ENCODE data around the gene BCL11A. TPM values are rescaled to one million over a fixed set of nuclear protein-coding genes. Genes with fewer than 3 reads are reported as not detected.

The BCL11A gene
- total RNA-seq, 2 donors from 2014 or later: 2.5 to 9.2 TPM

DNA sequence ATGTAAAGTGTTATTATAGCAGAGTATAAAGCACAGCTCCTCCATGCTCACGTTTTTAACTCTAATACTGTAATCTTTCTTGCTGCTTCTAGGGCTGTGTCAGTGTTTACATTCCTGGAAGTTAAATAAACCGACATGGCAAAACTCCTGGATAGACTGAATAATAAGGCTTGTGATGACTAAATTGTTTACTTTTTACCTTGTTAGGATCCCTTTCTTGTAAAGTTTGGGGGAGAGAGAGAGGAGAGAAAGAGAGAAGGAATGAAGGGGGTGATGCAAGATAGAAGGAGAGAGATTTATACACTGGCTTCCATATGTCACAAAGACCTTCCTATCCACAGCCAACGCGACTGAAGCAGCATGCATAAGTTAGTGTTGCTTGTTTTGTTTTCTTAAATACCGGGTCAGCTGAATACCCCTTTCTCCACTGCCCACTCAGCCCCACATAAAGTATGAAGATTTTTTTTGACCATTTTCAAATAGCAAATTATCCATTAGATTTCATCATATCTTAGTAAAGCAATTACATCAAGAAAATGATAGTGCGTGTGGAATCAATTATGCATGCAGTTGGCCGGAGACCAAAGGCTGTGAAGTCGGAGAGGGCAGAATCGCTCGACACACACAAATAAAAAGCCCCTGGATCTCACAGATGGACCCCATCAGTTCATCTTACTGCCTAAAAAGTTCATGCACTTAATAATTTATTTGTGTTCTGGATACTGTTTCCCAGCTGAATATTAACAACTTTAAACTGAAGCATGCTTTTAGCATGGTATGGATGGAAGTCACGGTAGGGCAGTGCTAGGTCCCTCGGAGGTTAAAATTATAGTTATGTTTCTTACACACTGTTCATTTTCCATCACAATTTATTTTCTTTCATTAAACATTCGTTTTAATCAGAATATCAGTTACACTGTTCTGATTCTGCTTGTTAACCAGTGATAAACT lies 20.1 kb downstream of the BCL11A start:
- Mint-ChIP-seq H3K36me3 (ENCODE audit: low read depth) (peaks cover 3% of the 10 kb centered on the region), H3K4me3 (no peak overlapping the region), H3K27me3 (peaks cover 86% of the 10 kb centered on the region), H3K27ac (no peak overlapping the region), H3K4me1 (peaks cover 2% of the 10 kb centered on the region)
- H3K9me3 ChIP-seq (ENCODE audit: control insufficient read depth, low read length, poor library complexity, severe bottlenecking): no peaks in the 10 kb centered on the region
- DNase-seq (no peak), ATAC-seq (no peak)

DNA sequence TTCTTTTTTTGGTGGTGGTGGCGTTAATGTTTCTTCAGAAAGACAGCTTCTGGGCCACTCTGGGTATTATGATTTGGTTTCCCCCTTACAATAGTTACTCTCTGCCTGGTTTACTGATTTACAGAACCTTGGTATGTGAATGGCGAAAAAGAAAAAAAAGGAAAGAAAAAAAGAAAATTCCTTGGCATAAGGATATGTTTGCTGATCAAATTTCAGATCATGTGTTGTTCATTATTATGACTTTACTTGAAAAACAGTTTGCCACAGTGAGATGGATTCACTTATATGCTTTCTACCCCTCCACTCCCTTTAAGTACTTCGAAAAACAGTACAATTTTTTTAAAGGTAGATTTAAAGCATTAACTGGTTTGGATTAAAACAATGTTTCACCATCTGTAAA lies 21.0 kb downstream of the BCL11A start:
- Mint-ChIP-seq H3K4me3 (no peak overlapping the region), H3K27ac (no peak overlapping the region), H3K36me3 (ENCODE audit: low read depth) (peaks cover 3% of the 10 kb centered on the region), H3K4me1 (peaks cover 2% of the 10 kb centered on the region), H3K27me3 (peaks cover 86% of the 10 kb centered on the region)
- ATAC-seq: no peak
- no peaks in the 10 kb centered on the region for H3K9me3 ChIP-seq (ENCODE audit: control insufficient read depth, low read length, poor library complexity, severe bottlenecking)
- no peak for DNase-seq

DNA sequence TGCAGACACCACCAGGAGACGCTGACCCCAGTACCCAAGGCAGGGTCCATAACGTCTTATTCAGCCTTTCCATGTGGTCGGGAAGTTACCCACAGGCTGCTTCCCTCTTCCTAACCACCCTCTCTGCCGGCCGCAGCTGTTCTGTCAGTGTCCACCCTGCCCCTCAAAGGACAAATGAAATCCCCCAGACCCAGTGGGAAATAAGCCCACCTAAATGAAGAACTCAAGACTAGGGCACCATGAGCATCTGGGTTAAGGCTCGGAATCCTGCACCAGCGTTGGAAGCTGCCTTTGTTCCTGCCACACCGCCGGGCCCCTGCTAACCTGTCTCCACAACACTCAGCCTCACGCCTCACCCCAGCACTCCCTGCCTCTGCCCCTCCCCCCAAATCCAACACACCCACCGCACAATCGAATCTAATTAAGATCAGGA lies 21.7 kb downstream of the BCL11A start:
- Mint-ChIP-seq H3K27me3 (peaks cover 93% of the 10 kb centered on the region), H3K4me1 (peaks cover 2% of the 10 kb centered on the region), H3K27ac (no peak overlapping the region), H3K4me3 (no peak overlapping the region), H3K36me3 (ENCODE audit: low read depth) (peaks cover 3% of the 10 kb centered on the region)
- DNase-seq: no peak
- no peak for ATAC-seq
- no peaks in the 10 kb centered on the region for H3K9me3 ChIP-seq (ENCODE audit: control insufficient read depth, low read length, poor library complexity, severe bottlenecking)

DNA sequence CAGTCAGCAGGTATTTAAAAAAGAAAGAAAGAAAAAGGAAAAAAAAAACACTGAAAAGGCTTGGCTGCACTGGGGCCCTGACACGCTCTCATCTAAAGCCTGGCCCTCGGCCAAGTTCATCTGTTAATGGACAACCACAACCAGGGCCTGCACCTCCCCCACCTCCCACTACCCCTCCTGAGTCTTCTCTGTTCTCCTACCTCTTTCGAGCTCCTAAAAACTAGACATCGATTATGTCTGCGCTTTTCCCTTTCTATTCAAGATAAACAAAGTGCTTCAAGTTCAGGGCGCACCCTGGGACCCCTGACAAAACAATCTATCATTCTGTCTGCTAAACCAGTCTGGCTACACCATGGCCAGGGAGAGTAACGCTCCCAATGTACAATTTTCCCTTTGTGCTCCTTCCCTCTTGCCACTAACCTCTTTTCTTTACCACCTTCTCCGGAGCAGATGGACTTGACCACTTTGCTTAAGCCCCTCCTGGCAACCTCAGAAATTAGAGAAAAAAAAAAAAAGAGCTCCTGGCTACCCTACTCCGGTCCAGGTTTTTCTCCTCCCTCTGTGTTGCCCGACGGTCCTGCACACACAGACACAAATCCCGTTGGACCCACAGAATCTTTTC lies 22.7 kb downstream of the BCL11A start:
- Mint-ChIP-seq H3K4me1 (peaks cover 2% of the 10 kb centered on the region), H3K27ac (no peak overlapping the region), H3K4me3 (no peak overlapping the region), H3K27me3 (peaks cover 95% of the 10 kb centered on the region), H3K36me3 (ENCODE audit: low read depth) (peaks cover 3% of the 10 kb centered on the region)
- no peak for ATAC-seq
- DNase-seq: no peak
- H3K9me3 ChIP-seq (ENCODE audit: control insufficient read depth, low read length, poor library complexity, severe bottlenecking): no peaks in the 10 kb centered on the region

DNA sequence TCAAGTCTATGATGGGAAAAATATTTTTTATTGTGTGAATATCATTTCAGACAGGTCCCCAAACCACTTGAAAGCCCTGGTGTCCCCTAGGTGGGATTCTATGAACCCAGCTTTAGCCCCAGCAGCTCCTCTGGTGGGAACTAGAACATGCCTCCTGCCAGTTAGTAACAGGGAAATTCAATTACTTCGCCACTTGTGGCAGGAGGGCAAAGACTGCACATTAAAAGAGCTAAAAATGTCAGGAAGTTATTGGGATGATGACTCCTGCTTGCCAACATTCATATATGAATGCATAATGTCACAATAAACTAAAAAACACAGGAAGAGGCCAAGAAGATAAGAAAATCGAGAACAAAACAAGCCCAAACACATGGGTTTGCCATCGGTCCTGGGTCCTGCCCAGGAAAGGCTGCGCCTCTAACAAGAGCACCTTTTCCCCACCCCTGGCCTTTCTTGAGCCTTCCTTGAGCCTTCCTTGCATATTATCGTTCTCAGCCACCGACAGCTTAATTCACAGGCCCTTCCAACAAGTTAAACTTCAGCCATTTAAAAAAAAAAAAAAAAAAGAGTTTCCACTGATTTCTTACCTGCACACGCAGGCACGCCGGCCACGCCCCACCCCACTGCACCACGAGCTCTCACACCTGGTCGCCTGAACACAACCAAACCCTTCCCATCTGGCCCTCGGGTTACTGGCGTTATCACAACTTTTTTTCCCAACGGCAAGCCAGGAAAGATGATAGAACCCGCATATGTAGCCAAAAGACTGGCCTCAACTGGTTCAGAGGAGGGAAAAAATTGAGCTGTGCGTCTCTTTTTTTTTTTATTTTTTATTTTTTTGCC lies 23.4 kb downstream of the BCL11A start:
- no peaks in the 10 kb centered on the region for H3K9me3 ChIP-seq (ENCODE audit: control insufficient read depth, low read length, poor library complexity, severe bottlenecking)
- DNase-seq (no peak), ATAC-seq (no peak)
- peaks cover 92% of the 10 kb centered on the region for H3K27me3 Mint-ChIP-seq
- H3K36me3 Mint-ChIP-seq (ENCODE audit: low read depth): peaks cover 3% of the 10 kb centered on the region
- H3K4me1 Mint-ChIP-seq: peaks cover 2% of the 10 kb centered on the region
- H3K27ac Mint-ChIP-seq: no peak overlapping the region
- H3K4me3 Mint-ChIP-seq: no peak overlapping the region

DNA sequence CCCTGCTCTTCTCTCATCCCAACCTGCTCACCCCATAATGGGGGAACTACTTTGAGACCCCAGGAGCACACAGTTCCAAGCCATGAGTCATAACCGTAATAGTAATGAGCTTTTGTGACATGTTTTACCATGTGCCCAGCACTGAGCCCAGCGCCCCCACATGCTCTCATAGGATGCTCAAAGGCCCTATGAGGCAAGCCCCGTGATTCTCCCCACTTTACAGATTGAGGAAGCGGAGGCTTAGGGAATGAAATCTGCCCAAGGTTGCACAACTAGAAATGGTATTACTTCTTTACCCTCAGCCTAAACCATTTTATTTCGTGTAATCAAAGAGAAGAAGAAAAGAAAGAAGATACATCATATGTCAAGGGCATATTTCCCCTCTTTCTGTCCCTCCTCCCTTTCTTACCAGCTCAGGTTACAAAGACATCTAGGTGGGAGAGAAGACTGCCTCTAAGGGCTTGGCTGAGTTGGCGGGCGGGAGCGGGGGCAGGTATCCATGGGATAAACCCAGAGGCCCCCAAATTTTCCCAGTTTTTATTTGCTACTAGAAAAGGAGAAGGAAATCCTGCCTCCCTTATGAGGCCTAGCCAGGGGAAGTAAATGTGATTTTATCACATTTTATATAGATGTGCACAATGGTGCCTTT lies 24.2 kb downstream of the BCL11A start:
- no peaks in the 10 kb centered on the region for H3K9me3 ChIP-seq (ENCODE audit: control insufficient read depth, low read length, poor library complexity, severe bottlenecking)
- DNase-seq (no peak), ATAC-seq (no peak)
- H3K36me3 Mint-ChIP-seq (ENCODE audit: low read depth): peaks cover 3% of the 10 kb centered on the region
- H3K4me3 Mint-ChIP-seq: no peak overlapping the region
- H3K4me1 Mint-ChIP-seq: peaks cover 2% of the 10 kb centered on the region
- peaks cover 85% of the 10 kb centered on the region for H3K27me3 Mint-ChIP-seq
- H3K27ac Mint-ChIP-seq: no peak overlapping the region

DNA sequence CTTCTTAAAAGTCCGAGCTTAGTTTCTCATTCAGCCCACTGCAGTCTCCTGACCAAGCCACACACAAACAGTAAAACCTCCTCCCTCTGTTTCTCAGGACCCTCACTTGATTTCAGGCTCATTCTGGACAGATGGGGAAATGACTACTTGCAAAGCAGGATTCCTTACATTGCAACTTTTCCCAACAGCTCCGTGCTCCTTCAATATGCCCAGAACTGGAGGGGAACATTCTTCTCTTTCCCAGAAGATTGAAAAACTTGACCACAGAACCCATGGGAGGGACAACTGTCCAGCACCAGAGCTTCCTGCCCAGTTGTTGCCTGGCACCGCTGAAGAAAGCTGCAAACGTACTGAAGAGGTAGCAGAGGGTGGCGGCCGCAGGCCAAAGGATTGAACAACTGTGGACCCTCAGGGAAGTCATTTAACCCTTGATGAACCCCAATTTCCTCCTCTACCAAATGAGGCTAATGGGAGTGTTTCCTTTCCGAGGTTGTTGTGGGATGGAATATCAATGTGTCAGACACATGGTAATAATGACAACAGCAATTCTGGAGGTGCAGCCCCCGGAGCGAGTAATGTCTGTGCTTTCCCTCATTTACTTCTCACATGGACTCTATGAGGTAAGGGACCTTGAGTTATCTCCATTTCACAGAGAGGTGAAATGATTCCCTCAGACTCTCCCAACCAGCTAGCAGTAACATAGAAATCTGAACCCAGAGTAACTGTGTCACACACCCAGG lies 25.0 kb downstream of the BCL11A start:
- Mint-ChIP-seq H3K4me3 (no peak overlapping the region), H3K27me3 (peaks cover 78% of the 10 kb centered on the region), H3K27ac (no peak overlapping the region), H3K36me3 (ENCODE audit: low read depth) (peaks cover 3% of the 10 kb centered on the region), H3K4me1 (peaks cover 2% of the 10 kb centered on the region)
- no peak for ATAC-seq
- DNase-seq: no peak
- H3K9me3 ChIP-seq (ENCODE audit: control insufficient read depth, low read length, poor library complexity, severe bottlenecking): no peaks in the 10 kb centered on the region

DNA sequence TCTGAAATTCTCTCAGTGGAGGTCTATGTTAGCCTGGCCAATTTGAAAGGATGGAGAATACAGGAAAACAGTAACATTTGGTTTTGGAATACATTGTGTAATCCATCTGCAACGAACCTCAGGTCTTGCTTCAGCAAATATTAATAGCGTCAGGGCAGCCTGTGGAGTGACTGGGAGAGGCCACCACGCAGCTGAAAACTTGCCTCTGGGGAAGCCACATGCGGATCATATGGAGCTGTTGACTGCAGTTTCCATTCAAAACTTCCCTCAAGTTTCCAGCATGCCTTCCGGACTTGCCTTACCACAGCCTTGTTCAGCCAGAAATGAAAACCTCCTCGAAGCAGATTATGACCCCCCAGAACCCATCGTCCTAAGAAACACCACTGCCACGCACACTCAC lies 25.7 kb downstream of the BCL11A start:
- Mint-ChIP-seq H3K4me3 (no peak overlapping the region), H3K4me1 (peaks cover 2% of the 10 kb centered on the region), H3K36me3 (ENCODE audit: low read depth) (peaks cover 3% of the 10 kb centered on the region), H3K27ac (no peak overlapping the region), H3K27me3 (peaks cover 71% of the 10 kb centered on the region)
- DNase-seq: no peak
- H3K9me3 ChIP-seq (ENCODE audit: control insufficient read depth, low read length, poor library complexity, severe bottlenecking): no peaks in the 10 kb centered on the region
- no peak for ATAC-seq

DNA sequence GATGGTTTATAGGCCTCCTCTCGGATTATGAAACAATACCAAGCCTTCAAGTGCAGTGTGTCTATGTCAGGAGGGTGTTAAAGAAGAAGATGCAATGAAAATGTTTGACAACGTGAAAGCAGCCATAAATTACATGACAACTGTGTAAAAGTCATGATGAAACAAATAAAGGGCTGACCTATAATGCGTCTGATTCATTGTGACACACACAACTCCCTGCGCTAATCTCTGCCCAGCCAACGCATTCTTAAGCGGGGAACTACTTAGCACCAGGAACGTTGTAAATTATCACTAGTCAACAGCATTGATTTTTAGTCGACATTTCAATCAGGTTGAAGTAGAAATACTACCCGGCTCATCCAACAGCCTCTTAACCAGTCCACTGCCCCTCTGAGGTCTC lies 26.8 kb downstream of the BCL11A start:
- ATAC-seq: no peak
- no peak for DNase-seq
- Mint-ChIP-seq H3K4me1 (peaks cover 2% of the 10 kb centered on the region), H3K36me3 (ENCODE audit: low read depth) (peaks cover 5% of the 10 kb centered on the region), H3K4me3 (no peak overlapping the region), H3K27ac (no peak overlapping the region), H3K27me3 (peaks cover 71% of the 10 kb centered on the region)
- H3K9me3 ChIP-seq (ENCODE audit: control insufficient read depth, low read length, poor library complexity, severe bottlenecking): no peaks in the 10 kb centered on the region

DNA sequence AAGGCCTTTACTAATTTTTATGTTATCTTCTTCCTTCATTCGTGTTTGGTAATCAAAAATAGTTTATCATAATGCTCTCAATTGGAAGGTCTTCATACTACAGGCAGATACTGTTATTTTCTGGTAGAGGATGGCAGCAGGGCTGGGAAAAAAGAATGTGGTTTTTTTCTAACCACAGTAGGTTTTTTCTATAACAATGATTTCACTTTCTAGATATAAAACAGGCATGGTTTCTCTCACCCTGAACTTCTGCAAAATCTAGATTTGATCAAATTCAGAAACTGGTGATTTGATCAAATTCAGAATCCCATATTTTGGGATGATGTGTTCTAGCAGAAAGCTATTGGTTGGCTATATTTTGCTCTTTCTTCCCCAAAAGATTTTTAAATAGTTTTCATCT lies 27.6 kb downstream of the BCL11A start:
- H3K36me3 Mint-ChIP-seq (ENCODE audit: low read depth): peaks cover 5% of the 10 kb centered on the region
- H3K27ac Mint-ChIP-seq: no peak overlapping the region
- ATAC-seq (no peak), DNase-seq (no peak)
- no peaks in the 10 kb centered on the region for H3K9me3 ChIP-seq (ENCODE audit: control insufficient read depth, low read length, poor library complexity, severe bottlenecking)
- peaks cover 69% of the 10 kb centered on the region for H3K27me3 Mint-ChIP-seq
- no peak overlapping the region for H3K4me3 Mint-ChIP-seq
- H3K4me1 Mint-ChIP-seq: peaks cover 2% of the 10 kb centered on the region

DNA sequence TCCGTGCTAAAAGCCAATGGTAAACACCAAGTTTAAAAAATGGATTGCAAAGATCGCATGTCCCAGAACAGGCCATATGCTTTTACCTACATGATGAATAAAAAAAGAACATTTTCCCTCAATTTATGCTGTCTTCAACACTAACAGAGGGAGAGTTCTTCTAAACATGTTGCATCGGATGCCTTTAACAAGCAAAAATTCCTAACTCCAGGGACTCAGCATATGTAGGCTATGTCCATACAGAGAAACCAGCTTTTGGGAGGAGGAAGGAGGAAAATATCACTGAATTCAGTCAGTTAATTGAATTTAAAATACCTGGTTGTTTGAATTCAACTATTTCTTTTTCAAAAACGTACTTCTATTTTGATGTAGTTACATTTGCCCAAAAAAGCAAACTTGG lies 28.6 kb downstream of the BCL11A start:
- no peak for DNase-seq
- peaks cover 2% of the 10 kb centered on the region for H3K36me3 Mint-ChIP-seq (ENCODE audit: low read depth)
- H3K4me1 Mint-ChIP-seq: peaks cover 1% of the 10 kb centered on the region
- no peak overlapping the region for H3K4me3 Mint-ChIP-seq
- no peak for ATAC-seq
- peaks cover 61% of the 10 kb centered on the region for H3K27me3 Mint-ChIP-seq
- no peaks in the 10 kb centered on the region for H3K9me3 ChIP-seq (ENCODE audit: control insufficient read depth, low read length, poor library complexity, severe bottlenecking)
- no peak overlapping the region for H3K27ac Mint-ChIP-seq

DNA sequence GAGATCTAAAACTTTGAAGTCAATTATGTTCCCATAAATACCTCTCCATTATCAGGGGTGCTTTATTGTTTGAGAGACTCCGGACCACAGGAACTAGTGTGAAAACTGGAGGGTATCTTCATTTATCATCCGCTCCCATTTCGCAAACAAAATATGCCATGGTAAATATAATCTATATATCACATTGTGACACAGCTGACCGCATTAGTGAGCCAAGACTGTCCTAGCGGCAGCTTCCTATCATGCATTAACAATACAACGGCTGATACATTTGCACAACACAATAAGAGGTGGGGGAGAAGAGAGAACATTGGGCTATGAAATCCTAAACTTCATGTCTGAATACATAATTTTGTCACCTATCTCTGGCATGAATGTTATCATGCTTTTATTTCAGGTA lies 29.5 kb downstream of the BCL11A start:
- Mint-ChIP-seq H3K4me3 (no peak overlapping the region), H3K27me3 (peaks cover 52% of the 10 kb centered on the region)
- no peaks in the 10 kb centered on the region for H3K9me3 ChIP-seq (ENCODE audit: control insufficient read depth, low read length, poor library complexity, severe bottlenecking)

More for the DNA sequence above, 29.5 kb downstream of the BCL11A start:
- H3K4me1 Mint-ChIP-seq: no peaks in the 10 kb centered on the region
- peaks cover 2% of the 10 kb centered on the region for H3K36me3 Mint-ChIP-seq (ENCODE audit: low read depth)
- no peak for ATAC-seq
- no peak for DNase-seq
- H3K27ac Mint-ChIP-seq: no peak overlapping the region

Measured in T-helper 17 cell (primary cell).